T-helper 1 cell treated with Interleukin-12 subunit alpha and Interleukin-12 subunit beta and Interleukin-4 antibody, amounts not matched to agents 30 μg/mL and 1 μg/mL, for 36 hours (primary cell): ENCODE measurements around the gene ABHD4.
"Not testable (repeated sequence)": the region's sequence is repeated elsewhere in the genome, so short reads cannot be mapped to it uniquely, and the experiment has no call there.

Experiments used
- H3K27ac Mint-ChIP-seq: one replicate; pipeline ENCODE4 v1.8.0; 2021; ENCODE audit warnings: mild to moderate bottlenecking, mixed read lengths
- H3K27me3 Mint-ChIP-seq: one replicate; pipeline ENCODE4 v1.8.0; 2021; ENCODE audit warnings: low read depth, mixed read lengths
- H3K36me3 Mint-ChIP-seq: one replicate; pipeline ENCODE4 v1.8.0; 2021; ENCODE audit warnings: low read depth, mixed read lengths
- H3K4me1 Mint-ChIP-seq: one replicate; pipeline ENCODE4 v1.8.0; 2021; ENCODE audit warnings: low read depth, mixed read lengths
- H3K4me3 Mint-ChIP-seq: one replicate; pipeline ENCODE4 v1.8.0; 2021; ENCODE audit warnings: mild to moderate bottlenecking, moderate library complexity, mixed read lengths
- H3K9me3 Mint-ChIP-seq: one replicate; pipeline ENCODE4 v1.8.0; 2021; ENCODE audit warnings: mixed read lengths

The ABHD4 gene

GRCh38 chr14:22613736-22614239, 15.7 kb downstream of the ABHD4 start:
- Mint-ChIP-seq H3K36me3 (peaks cover 20% of the 10 kb centered on the region), H3K27ac (no peak overlapping the region), H3K27me3 (peaks cover 7% of the 10 kb centered on the region), H3K9me3 (no peaks in the 10 kb centered on the region), H3K4me1 (peaks cover 2% of the 10 kb centered on the region), H3K4me3 (no peak overlapping the region)

DNA sequence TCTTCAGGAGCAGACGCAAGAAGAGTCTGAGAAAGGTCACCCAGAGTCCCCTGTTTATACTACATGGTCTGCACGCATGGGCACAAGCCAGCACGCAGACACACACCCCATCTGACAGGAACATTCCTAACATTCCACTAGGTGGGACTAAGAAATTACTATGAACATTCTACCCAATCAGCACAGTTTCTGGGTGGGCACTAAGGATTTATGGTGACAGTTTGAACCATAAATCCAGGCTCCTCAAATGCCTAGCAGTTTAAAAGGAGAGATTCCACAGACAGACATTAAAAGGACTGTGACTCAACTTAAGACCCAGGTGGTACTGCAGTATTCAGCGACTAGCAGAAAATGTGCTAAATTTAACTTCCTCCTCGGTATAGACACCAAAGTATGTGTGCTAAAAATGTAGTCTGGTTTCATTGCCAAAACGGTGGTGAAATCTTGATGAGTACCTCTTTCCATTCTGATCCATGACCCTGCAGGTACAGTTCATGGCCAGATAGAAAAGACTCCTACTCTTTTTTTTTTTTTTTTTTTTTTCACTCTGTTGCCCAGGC, 16.2 kb downstream of the ABHD4 start:
- Mint-ChIP-seq H3K9me3 (no peaks in the 10 kb centered on the region), H3K36me3 (peaks cover 19% of the 10 kb centered on the region), H3K27ac (no peak overlapping the region), H3K4me1 (peaks cover 2% of the 10 kb centered on the region), H3K4me3 (no peak overlapping the region), H3K27me3 (peaks cover 10% of the 10 kb centered on the region)

DNA sequence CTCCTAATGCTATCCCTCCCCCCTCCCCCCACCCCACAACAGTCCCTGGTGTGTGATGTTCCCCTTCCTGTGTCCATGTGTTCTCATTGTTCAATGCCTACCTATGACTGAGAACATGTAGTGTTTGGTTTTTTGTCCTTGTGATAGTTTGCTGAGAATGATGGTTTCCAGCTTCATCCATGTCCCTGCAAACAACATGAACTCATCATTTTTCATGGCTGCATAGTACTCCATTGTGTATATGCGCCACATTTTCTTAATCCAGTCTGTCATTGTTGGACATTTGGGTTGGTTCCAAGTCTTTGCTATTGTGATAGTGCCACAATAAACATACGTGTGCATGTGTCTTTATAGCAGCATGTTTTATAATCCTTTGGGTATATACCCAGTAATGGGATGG, 17.7 kb downstream of the ABHD4 start:
- H3K4me3 Mint-ChIP-seq, H3K27ac Mint-ChIP-seq, H3K4me1 Mint-ChIP-seq, H3K27me3 Mint-ChIP-seq, H3K9me3 Mint-ChIP-seq: not testable (repeated sequence)
- peaks cover 11% of the 10 kb centered on the region for H3K36me3 Mint-ChIP-seq

DNA sequence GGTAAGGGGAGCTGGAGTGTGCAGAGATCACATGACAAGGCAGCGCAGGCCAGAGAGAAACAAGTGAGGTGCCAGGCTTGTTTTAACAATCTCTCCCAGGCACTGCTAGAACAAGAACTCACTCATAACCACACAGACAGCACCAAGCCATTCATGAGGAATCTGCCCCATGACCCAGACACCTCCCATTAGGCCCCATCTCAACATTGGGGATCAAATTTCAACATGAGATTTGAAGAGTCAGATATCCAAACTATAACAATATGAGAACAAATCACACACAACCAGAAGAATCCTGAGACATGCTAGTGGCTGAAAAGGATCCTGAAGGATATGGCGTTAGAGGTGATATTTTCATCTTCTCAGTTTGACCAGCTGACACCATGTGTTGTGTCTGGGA, 24.2 kb downstream of the ABHD4 start:
- Mint-ChIP-seq H3K4me3 (no peak overlapping the region), H3K27me3 (peaks cover 26% of the 10 kb centered on the region), H3K36me3 (no peaks in the 10 kb centered on the region), H3K27ac (no peak overlapping the region), H3K9me3 (no peaks in the 10 kb centered on the region), H3K4me1 (no peaks in the 10 kb centered on the region)

GRCh38 chr14:22623047-22623446, 24.9 kb downstream of the ABHD4 start:
- no peaks in the 10 kb centered on the region for H3K4me1 Mint-ChIP-seq
- no peaks in the 10 kb centered on the region for H3K36me3 Mint-ChIP-seq
- peaks cover 26% of the 10 kb centered on the region for H3K27me3 Mint-ChIP-seq
- no peak overlapping the region for H3K4me3 Mint-ChIP-seq
- no peak overlapping the region for H3K27ac Mint-ChIP-seq
- no peaks in the 10 kb centered on the region for H3K9me3 Mint-ChIP-seq

- no peaks in the 10 kb centered on the region for H3K36me3 Mint-ChIP-seq
- no peak overlapping the region for H3K4me3 Mint-ChIP-seq
- H3K27ac Mint-ChIP-seq: no peak overlapping the region
- no peaks in the 10 kb centered on the region for H3K4me1 Mint-ChIP-seq
- peaks cover 41% of the 10 kb centered on the region for H3K27me3 Mint-ChIP-seq
- H3K9me3 Mint-ChIP-seq: peaks cover 5% of the 10 kb centered on the region
Measured at GRCh38 chr14:22626590-22626989, 28.5 kb downstream of the ABHD4 start.

DNA sequence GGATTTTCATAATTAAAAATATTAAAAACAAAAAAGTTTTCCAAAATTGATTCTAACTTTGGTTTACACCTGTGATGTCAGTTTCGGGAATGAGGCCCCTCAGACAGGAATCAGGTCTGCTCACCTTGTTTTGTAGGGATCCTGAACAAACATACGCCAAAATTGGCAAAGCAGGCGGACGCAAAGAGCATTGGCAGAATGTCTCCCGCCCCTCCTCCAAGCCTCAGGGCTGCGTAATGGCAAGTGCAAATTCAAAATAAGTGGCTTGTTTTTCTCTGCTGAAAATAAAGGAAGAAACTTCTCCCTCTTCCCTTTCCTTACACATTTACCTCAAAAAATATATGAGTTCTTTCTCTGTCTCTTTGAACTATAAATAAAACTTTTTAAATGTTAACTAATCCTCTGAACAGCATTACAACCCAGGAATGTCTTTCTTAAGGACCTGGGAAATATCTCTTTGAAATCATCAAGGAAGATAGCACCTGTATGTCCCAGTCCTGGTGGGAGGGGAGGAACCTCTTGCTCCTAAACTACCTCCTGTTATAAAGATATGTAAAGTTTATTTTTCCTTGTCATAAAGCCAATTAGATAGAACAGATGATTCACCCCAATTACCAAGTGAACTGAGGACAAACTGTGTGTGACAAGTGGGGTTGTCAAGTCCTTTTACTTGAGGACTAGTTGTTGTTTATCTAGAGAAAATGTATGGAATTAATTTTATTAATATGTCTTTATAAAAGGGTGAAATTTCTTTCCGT, 29.6 kb downstream of the ABHD4 start:
- Mint-ChIP-seq H3K9me3 (peaks cover 5% of the 10 kb centered on the region), H3K4me3 (no peak overlapping the region), H3K4me1 (no peaks in the 10 kb centered on the region)

GRCh38 chr14:22629361-22629760, 31.3 kb downstream of the ABHD4 start:
- no peaks in the 10 kb centered on the region for H3K4me1 Mint-ChIP-seq
- H3K27ac Mint-ChIP-seq: no peak overlapping the region
- no peaks in the 10 kb centered on the region for H3K36me3 Mint-ChIP-seq
- no peak overlapping the region for H3K4me3 Mint-ChIP-seq
- peaks cover 40% of the 10 kb centered on the region for H3K27me3 Mint-ChIP-seq
- H3K9me3 Mint-ChIP-seq: peaks cover 5% of the 10 kb centered on the region

More for the DNA sequence above, 29.6 kb downstream of the ABHD4 start:
- Mint-ChIP-seq H3K27me3 (peaks cover 41% of the 10 kb centered on the region), H3K27ac (no peak overlapping the region), H3K36me3 (no peaks in the 10 kb centered on the region)

DNA sequence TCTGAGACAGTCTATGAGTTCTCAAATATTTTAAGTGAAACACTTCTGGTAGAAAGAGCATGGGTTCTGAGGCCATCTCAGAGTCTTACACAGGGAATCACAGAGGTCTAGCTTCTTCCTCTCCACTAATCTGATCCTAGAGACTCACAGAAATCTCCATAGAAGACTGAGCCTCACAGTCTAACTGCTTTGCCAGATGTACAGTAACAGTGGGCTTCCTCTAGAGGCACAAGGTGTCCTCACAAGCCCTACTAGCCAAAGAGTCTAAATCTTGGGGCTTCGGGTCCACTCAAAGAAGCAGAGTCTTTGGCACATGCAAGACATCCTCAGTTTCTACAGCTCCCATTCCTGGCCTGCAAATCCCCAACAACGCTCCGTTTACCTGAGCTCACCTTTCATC, 32.0 kb downstream of the ABHD4 start:
- Mint-ChIP-seq H3K9me3 (peaks cover 5% of the 10 kb centered on the region), H3K27me3 (peaks cover 40% of the 10 kb centered on the region), H3K4me1 (no peaks in the 10 kb centered on the region), H3K27ac (no peak overlapping the region), H3K4me3 (no peak overlapping the region), H3K36me3 (no peaks in the 10 kb centered on the region)

- Mint-ChIP-seq H3K27me3 (peaks cover 40% of the 10 kb centered on the region), H3K27ac (no peak overlapping the region)
Measured at GRCh38 chr14:22630486-22630885, 32.4 kb downstream of the ABHD4 start.

GRCh38 chr14:22634233-22634900, 36.3 kb downstream of the ABHD4 start:
- Mint-ChIP-seq H3K4me3 (no peak overlapping the region), H3K27ac (no peak overlapping the region), H3K27me3 (peaks cover 16% of the 10 kb centered on the region), H3K9me3 (peaks cover 5% of the 10 kb centered on the region), H3K36me3 (no peaks in the 10 kb centered on the region), H3K4me1 (no peaks in the 10 kb centered on the region)

More at GRCh38 chr14:22630486-22630885, 32.4 kb downstream of the ABHD4 start:
- peaks cover 5% of the 10 kb centered on the region for H3K9me3 Mint-ChIP-seq
- H3K4me1 Mint-ChIP-seq: no peaks in the 10 kb centered on the region
- H3K4me3 Mint-ChIP-seq: no peak overlapping the region
- H3K36me3 Mint-ChIP-seq: no peaks in the 10 kb centered on the region

DNA sequence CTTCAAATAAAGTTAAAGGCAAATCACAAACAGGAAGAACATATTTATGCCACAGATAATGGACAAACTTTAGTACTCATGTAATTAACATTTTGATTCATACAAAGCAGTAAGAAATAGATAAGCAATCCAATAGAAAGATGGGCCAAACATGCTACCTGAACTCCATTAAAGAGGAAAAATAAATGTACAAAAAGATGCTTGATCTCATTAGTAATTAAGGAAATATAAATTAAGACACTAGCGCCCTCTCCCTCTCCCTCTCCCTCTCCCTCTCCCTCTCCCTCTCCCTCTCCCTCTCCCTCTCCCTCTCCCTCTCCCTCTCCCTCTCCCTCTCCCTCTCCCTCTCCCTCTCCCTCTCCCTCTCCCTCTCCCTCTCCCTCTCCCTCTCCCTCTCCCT, 37.9 kb downstream of the ABHD4 start:
- not testable (repeated sequence) for H3K27me3 Mint-ChIP-seq, H3K9me3 Mint-ChIP-seq, H3K27ac Mint-ChIP-seq, H3K4me1 Mint-ChIP-seq, H3K4me3 Mint-ChIP-seq, H3K36me3 Mint-ChIP-seq

DNA sequence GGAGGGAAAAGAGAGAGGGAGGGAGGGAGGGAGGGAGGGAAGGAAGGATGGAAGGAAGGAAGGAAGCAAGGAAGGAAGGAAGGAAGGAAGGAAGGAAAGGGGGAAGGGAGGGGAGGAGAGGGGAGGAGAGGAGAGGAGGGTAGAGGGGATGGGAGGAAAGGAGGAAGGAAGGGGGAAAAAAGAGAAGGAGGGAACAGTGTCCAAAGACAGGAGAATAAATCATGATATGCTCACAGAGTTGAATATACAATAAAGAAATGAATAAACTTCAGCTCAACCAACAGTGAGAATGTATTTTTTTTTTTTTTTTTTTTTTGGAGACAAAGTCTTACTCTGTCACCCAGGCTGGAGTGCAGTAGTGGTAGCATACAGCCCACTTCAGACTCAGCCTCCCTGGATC, 42.1 kb downstream of the ABHD4 start:
- Mint-ChIP-seq H3K9me3 (no peaks in the 10 kb centered on the region), H3K27me3 (peaks cover 3% of the 10 kb centered on the region), H3K4me3 (no peak overlapping the region), H3K4me1 (peaks cover 4% of the 10 kb centered on the region), H3K27ac (no peak overlapping the region), H3K36me3 (no peaks in the 10 kb centered on the region)

DNA sequence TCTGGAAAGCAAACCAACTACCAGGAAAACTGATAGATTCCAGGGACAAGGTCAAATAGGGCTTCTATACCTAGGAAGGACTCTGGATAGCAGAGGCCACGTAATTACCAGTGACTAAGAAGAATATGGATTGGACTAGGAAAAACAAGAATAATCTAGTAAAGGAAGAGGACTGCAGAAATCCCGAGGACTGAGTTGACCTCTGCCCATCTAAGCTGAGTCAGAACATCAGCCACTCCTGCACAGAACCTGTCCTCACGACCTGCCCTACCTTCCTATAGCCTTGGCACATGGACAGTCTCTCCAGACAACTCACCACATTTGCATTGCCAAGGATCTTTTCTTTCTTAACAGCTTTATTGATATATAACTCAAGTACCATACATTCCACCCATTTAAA, 43.7 kb downstream of the ABHD4 start:
- Mint-ChIP-seq H3K4me3 (no peak overlapping the region), H3K27ac (no peak overlapping the region), H3K36me3 (no peaks in the 10 kb centered on the region), H3K9me3 (no peaks in the 10 kb centered on the region), H3K27me3 (peaks cover 3% of the 10 kb centered on the region), H3K4me1 (peaks cover 4% of the 10 kb centered on the region)

DNA sequence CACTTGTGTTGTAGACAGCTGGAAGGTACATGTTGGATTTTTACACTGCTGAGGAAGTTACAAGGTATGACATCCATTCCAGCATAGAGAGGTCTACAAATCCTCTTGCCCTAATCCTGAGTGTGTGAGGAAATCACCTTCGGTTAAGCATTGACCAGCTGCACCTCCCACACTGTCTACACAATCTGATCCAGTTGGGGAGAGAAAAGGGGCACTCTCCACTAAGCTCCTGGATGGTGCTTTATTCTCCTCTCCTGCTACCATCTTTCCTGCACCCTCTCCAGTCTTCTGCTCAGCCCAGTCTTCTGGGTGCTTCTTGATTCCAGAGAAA, 46.2 kb downstream of the ABHD4 start, which contains the start of gene OR6J1:
Gene OR6J1 (minus strand): TSS at position 48 of the 331 bp plus-strand sequence. CDS start 9,541 bp downstream, outside the sequence.
- Mint-ChIP-seq H3K4me3 (no peak within 1 kb of the TSS), H3K9me3 (no peaks in the 10 kb centered on the region), H3K4me1 (peaks cover 4% of the 10 kb centered on the region), H3K27me3 (peaks cover 3% of the 10 kb centered on the region), H3K27ac (no peak within 1 kb of the TSS), H3K36me3 (no peaks in the 10 kb centered on the region)
